Activated CD4-positive, alpha-beta T cell treated with anti-CD3 and anti-CD28 coated beads, Interleukin-2, amount 50 U/mL, for 4 hours (primary cell): ENCODE measurements around the gene PGPEP1.
A peak's percentile ranks its signal among the peaks of the same experiment; 100 is the strongest.
"Not testable (repeated sequence)": the region's sequence is repeated elsewhere in the genome, so short reads cannot be mapped to it uniquely, and the experiment has no call there.

ENCODE experiments used
- DNase-seq, 2 experiments: peaks; one replicate each; pipeline ENCODE4 v3.0.0-alpha.2; 2020

Gene PGPEP1

DNA sequence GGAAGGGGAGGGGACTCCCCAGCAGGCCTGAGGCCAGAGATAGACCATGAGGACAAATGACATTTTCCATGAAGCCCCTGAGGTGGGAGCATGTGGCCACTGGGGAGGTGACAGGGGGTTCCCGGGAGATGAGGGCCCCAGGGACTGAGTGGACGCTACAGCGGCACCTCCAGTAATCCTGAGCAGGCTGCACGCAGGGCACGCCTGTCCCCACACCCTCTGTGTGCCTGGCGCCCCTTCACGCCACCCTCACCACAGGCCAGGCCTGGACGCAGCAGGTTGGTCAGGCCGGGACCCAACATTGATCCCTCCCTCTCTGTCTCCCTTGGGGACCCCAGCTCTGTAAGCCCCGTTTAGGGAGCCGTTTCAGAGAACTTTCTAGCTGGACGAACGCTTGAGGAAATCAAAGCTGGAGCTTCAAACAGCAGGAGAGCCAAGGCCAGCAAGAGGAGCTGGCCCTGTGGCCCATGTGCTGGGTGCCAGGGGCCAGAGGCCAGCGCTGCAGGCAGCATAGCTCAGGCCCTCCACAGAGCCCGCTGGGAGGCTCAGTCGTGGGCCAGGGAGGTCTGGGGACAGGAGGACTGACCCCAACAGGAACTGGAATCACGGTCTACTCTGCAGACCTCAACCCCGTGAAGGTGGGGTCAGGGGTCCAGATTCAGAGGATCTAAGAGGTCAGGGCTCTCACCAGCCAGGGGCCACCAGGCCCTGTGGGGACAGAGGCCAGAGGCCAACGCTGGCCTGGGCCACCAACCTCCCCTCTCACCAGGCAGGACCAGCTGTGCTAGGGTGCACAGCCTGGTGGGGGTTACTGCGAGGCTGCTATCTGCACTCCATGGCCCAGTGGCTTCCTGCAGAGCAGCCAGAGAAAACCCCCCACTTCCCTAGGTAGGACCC, 32.1 kb upstream of the PGPEP1 start:
- DNase-seq: no peak

DNA sequence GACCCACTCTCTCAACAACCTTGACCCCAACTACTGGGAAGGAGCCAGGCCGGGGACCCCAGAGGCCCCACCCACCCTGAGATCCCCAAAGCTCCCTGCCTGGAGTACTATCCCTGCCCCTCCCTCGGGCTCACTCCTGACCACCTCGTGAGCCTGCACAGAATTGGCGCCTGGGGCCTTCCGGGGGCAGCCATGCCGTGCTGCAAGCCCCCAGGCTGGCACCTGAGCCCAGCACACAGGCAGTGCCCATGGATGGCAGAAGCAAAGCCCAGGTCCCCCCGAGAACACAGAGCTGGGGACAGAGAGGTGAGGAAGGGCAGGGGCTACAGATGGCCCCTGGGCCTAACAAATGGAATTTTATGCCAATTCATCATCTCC, 31.5 kb upstream of the PGPEP1 start:
- DNase-seq: no peak

DNA sequence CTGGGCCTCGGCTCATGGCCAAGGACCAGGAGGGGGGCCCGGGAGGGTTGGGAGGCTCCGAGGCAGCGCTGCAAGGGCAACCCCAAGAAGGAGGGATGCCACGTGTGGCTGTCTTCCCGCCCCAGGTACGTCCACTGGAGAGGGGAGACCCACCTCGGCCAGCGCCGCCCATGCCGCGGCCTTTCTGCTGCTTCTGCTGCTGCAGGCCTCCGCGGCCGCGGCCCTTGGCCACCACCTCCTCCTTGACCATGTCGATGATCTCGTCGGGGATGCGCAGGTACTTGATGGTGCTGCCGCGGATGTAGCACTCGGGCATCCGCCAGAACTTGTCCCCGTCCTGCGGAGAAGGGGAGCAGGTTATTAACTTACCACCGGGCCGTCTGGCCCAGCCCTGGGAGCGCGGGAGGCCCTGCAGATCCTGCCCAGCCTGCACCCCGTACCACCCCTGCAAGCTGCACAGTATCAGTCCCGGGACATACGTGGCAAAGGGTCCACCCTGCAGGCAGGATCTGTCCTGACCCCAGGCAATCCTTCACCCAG, 30.8 kb upstream of the PGPEP1 start:
- no peak for DNase-seq

DNA sequence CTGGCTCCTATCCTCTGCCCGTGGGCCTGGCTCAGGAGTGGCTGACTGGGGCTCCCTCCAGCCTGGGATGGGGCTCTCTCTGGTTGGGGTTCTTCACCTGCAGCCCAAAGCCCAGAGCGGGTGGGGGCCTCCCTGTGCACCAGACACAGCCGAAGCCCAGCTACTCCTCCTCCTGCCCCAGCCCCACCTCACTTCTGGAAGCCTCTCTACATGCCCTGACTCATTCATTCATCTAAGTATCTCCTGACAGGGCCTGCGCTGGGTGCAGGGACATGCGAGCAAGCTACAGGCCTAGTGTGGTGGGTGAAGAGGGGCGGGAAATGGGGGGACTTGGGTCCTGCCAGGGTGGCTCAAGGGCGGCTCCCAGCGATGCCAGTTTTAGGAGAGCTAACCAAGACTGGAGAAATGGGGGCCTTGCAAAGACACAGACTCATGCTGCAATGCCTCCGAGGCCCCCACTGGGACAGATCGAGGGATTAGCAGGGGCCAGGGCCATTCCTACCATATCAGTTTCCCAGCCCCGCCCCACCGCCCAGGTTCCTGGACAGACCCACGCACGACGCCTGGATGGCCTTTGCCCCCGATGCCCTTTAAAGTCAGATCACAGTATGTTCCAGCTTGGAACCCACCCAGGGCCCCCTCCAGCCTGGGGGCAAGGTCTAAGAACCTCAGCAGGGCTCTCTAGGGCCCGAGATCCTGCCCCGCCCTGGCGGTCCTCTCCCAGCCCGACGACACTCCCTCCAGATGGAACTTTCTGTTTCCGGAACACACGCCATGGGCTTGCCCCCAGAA, 30.1 kb upstream of the PGPEP1 start:
- DNase-seq: no peak

DNA sequence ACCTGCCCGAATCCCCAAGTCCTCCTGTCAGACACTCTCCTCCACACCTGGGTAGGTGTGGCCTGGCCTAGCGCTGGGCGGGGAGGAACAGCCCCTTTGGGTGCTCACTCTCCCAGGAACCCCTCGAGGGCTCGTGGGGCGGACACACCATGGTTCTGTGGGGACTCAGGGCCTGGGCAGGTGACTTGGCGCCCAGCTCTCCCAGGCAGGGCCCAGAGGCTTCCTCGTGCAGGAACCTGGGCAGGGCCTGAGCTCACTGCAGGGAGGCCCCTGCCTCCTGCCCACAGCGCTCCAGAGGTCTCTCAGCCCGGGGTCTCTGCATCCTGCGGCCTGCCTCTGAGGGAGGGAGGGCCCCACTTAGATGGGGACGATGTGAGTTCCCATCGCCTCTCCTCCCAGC, 29.4 kb upstream of the PGPEP1 start:
- no peak for DNase-seq

DNA sequence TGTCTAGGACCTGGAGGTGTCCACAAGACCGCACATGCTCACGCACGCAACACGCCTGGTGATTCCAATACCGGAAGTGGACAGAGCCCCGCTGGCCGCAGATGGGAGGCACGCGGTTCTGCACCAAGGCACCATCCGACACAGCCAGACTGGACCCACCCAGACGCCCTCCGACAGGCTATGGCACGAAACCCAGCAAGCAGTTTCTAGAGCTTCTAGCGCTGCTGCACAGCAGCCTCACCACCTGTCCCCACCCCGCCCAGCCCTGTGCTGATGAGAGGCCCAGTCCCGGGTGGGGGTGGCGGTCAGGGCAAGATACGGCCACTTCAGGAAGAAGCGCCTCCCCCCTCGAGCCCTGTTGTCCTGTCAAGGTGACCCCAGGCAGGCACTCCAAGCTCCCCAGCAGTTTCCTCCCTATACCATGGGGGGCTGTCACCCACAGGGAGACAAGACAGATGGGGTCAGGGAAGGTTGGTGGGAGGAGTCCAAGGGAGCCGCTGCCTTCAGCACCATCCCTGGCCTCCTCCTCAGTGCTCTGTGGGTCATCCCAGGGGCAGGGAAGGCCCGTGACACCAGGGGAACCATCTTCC, 28.8 kb upstream of the PGPEP1 start:
- no peak for DNase-seq

DNA sequence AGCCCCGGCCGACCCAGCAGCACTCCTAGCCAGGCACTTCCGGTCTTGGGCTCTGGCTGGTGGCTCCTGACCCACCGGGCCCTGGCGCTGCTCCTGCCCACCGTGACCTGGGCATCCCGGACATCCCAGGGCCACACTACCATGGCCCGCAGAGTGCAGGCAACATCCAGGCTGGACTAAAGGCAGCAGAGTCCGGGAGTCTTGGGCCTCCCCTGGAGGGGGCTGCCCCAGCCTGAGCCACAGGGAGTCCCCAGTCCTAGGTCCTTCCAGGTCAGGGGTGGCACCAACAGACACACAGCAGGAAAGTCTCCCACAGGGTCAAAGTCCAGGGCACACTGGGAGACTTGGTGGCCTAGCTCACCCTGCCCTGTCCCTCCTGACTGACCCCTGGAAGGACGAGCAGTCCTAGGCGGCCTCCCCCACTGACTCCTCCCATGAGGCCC, 28.3 kb upstream of the PGPEP1 start:
- DNase-seq: no peak

DNA sequence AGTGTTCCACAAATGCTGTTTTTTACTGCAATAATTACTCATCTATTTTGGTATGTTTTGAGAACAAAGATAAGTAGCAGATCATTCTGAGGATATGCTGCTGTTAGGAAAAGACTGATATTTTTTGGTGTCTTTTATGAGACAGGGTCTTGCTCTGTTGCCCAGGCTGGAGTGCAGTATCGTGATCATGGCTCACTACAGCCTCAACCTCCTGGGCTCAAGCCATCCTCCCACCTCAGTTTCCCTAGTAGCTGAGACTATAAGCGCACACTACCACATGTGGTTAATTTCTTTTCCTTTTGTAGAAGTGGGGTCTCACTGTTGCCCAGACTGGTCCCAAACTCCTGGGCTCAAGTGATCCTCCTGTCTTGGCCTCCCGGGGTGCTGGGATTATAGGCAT, 27.0 kb upstream of the PGPEP1 start:
- no peak for DNase-seq

DNA sequence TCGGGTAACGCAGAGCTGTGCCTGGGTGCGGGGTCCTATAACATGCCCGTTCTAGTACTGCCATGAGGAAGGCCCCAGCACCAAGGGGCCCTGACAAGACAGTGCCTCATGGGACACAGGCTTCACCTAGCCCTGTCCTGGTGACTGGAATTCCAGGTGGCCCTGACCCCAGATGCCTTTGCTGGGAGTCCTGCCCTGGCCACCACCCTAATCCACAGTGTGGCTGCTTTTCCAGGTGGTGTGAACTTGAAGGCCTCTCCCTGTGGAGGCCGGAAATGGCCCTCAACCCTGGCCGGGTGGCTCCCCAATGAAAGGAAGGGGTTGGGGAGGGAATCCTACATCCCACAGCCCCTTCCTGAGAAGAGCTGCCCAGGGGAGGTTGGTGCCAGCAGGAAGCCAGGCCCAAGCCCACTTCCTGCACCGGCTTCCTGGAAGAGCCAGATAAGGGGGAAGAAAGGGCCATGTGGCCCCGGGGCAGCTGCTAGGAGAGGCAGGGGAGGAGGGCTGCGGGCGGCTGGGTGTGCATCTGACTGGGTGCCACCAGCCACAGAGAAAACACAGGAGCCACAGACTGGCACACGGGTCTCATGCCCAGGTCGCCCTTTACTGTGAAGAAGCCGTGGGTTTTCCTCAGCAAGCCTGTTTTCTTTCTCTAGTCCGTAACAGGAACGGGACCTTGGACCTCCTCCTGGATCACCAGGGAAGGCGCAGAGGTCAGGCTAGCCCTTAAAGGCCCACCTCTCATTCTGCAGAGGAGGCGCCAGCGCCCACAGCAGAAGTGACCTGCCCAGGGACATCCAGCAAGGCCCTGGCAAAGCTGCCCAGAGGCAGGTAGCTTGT, 22.2 kb upstream of the PGPEP1 start:
- no peak for DNase-seq

DNA sequence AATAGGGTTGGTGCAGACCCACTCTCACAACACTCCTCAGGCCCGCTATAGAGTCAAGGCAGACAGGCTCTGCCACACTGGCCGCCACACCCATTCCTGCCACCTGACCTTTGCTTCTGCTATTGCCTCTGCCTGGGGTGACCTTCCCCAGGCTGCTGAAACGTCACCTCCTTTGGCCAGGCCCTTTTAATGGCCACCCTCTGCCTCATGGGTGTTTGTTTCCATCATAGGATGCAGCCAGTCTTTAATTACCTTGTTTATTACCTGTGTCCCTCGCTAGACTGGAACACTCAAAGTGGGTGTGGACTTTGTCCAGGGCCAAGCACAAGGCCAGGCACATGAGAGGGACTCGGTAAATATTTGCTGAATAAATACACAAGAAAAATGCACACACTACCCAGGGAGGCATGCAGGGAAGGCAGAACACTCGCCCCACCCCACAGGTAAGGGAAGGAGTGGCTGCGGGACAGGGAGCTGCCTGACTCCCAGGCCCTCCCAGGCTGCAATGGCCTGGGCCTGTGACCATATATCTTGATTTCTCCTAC, 20.7 kb upstream of the PGPEP1 start:
- DNase-seq: no peak

DNA sequence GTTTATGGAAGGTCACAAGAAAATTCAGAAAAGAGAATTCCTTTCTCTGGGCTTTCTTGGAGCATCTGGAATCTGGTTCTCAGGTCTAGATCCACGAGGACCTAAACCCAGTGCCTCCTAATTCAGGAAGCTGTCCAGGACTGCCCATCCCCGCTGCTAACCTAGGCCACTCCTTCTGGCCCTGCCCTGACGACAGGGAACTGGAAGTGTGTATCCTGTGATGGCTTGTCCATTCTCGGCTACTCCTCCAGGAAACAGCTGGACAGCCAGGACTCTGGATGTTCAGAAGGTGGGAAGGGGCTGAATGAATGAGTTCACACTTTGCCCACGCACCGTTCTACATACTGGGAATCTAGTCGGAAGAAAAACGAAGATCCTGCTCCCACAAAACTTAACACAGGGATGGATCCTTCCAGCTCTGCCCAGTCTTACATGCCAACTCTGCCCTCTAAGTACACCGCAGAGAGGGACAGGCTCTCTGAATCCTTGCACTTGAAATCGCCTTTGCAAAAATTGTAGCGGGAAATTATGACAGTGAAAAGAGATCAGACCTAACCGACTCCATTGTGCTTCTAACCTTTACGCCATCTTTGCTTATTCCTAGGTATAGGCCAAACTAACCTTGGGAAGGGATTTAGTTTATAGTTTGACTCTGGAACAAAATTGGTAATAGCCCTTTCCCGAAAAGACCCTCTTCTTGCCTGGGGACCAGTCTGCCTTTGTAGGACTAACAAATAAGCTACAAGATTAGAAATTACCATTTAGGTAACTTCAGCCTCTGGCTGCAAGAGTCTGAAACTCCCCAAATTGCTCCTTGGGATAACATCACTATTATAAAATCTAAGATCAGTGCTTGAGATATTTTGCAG, 19.3 kb upstream of the PGPEP1 start:
- DNase-seq: no peak

DNA sequence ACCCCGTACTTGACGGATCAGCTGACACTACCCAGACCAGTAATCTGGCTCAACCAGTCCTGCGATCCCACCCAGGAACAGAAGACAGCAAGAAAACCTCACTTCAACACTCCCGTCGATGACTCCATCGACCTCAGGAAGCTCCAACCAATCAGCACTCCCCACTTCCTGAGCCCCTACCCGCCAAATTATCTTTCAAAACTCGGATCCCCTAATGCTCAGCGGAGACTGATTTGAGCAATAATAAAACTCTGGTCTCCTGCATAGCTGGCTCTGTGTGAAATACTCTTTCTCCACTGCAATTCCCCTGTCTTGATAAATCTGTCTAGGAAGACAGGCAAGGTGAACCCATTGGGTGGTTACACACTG, 18.7 kb upstream of the PGPEP1 start:
- no peak for DNase-seq

DNA sequence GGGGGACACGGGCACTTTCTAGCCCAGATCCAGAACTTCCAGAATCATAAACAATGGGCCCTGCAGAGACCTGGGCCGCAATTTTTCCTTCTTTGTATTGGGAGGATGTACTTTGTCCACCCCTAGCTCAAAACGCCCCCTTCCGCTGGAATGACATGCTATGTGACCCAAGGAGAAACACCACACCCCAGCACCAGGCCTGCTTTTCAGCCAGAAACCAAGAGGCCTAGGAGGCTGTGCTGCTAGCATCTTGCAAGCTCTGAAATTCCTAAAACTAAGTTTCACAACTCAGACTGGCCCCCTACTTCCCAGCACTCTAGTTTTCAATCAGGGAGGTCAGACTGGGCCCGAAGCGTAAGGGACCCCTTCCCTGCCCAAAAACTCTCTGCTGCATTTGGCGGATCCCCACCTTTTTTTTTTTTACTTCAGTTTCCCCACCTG, 18.1 kb upstream of the PGPEP1 start:
- no peak for DNase-seq

DNA sequence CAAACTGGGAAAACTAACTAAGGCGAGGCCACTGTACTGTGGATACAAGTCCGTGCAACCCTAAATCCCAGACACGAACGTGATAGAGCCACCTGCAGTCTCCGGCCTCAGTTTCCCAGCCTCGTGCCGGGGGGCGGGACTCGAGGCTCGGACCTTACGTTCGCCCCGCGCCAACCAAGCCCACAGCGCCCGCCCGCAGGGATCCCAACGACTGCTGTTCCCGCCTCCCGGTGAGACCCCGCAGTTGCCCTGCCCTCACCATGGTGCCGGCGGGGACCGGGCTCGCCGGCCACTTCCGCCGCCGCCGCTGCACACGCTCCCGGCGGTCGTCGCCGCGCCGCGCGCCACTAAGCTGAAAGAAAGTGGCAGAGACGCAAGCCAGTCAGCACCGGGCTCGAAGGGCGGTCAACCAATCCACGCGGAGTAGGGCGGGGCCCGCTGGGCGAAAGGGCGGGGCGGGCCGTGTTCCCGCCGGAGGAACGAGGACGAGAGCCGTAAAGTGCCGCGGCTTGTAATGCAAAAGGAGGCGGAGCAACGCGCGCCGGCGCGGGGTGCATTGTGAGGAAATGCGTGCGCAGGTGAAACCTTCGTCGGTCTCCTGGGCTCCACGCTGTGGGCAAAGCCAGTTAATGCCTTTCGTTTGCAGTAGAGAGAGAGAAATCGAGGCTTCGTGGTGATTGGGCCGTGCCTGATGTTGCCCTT, 17.5 kb upstream of the PGPEP1 start, which contains the start of gene LSM4:
Gene LSM4, minus strand, starts transcription at position 318 of the 702 bp plus-strand sequence. Its CDS starts 56 bp downstream, at position 262.
- DNase-seq: peak; percentile 99

DNA sequence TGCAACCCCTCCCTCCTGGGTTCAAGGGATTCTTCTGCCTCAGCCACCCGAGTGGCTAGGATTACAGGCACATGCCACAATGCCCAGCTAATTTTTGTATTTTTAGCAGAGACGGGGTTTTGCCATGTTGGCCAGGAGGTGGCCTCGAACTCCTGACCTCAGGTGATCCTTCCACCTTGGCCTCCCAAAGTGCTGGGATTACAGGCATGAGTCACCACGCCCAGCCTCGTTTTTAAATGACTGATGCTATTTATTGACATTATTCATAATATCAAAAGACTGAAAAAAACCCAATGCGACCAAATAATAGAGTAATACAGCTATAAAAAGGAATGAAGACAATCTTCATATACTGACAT, 16.0 kb upstream of the PGPEP1 start:
- not testable (repeated sequence) for DNase-seq

DNA sequence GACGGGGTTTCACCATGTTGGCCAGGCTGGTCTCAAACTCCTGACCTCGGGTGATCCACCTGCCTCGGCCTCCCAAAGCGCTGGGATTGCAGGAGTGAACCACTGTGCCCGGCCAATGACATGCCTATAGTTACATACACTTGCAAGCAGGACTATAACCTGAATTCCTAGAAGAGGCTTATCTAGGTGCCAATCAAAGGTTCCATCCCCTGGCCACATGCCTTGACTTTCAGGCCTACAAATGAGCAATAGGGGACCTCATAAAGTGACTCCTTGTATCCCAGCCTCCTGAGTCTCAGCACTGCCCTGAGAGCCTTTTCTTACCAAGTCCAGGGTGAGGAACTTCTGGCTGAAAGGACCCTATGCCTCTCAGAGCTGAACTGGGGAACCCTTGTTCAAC, 13.6 kb upstream of the PGPEP1 start:
- DNase-seq: no peak

DNA sequence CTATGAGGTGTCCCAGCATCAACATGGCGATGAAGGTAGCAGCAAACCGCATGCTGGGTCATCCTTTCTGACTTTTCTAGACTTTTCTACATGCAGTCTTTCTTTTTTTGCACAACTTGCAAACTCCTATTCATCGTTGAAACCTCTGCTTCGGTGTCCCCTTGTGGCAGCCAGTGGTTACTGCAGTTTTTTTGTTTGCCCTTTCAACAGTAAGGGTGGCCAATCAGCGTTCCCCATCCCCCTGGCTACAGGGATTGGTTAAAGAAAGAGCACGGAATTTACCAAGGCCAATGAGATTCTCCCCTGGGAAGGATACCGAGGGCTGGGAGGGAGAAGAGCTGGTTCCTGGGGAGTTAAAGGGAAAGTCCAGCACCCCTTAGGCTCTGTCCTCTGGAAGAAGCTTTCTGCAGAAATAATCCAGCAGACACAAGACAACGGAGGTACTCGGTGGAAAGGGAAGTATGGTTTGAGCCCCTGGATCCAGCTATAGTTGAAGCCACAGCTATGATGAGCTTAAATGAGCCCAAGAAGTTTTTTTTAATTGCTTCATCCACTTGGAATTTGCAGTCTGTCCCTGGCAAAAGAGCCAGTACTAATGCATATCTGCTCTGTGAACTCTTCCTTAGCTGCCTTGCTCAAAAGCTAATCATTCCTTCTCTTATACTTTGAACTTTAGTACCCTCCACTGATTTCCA, 11.9 kb upstream of the PGPEP1 start:
- DNase-seq: peak; percentile 84 to 86

DNA sequence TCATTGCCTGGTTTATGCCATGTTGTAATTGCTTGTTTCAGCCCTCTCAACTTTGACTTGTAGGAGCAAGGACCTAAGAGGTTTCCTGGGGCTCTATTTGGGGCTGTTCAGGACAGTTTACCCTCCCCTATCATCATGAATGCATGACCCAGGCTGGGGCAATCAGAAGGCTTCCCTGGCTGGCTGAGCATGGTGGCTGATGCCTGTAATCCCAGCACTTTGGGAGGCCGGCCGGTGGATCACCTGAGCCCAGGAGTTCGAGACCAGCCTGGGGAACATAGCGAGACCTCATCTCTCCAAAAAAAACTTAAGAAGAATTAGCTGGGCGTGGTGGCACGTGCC, 11.4 kb upstream of the PGPEP1 start:
- no peak for DNase-seq

DNA sequence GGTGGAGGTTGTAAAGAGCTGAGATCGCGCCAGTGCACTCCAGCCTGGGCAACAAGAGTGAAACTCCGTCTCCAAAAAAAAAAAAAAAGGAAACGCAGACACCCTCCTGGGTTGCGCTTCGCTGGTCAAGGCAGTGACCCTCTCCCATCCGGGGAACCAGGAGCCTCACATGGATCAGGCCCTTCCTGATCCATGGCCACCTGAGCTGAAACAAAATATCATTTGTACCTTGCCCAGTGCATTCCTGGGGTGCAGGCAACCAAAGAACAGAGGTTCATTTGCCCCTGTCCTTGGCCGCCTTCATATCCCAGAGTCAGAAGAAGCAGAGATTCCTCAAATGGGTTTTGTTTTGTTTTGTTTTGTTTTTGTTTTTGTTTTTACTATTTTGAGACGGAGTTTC, 9.5 kb upstream of the PGPEP1 start:
- no peak for DNase-seq
